ENCODE data around the gene MLF2.

Gene MLF2

DNA sequence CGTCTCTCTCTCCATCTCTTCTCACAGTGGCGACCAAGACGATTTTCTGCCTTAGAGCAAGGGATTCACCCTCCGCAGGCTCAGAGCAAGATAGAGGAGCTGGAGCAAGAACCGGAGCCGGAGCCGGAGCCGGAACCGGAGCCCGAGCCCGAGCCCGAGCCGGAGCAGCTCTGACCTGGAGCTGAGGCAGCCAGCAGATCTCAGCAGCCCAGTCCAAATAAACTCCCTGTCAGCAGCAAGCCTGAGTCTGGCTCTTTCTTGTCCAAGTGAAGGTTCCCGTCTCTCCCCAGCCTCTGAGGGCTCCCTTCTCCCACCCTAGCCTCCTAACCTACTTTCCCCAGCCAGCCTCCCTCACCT lies 25.3 kb upstream of the MLF2 start:
- no peak for DNase-seq

DNA sequence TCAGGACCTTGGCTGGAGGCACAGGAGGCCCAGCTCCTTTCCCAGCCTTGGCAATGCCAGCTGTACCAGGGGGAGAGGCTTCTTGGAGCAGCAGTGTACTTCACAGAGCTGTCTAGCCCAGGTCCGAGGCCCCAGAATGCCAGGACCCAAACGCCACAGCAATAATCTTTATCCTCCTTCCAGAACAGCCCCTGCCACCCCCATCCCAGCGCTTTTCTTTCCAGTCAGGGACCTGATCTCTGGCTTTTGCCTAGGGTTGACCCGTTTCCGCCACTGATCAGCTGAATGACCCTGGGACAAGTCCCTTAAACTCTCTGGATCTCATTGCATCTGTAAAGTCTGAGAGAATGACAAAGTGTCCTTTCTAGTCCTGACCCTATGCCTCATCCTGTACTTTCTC lies 24.4 kb upstream of the MLF2 start:
- no peak for DNase-seq

DNA sequence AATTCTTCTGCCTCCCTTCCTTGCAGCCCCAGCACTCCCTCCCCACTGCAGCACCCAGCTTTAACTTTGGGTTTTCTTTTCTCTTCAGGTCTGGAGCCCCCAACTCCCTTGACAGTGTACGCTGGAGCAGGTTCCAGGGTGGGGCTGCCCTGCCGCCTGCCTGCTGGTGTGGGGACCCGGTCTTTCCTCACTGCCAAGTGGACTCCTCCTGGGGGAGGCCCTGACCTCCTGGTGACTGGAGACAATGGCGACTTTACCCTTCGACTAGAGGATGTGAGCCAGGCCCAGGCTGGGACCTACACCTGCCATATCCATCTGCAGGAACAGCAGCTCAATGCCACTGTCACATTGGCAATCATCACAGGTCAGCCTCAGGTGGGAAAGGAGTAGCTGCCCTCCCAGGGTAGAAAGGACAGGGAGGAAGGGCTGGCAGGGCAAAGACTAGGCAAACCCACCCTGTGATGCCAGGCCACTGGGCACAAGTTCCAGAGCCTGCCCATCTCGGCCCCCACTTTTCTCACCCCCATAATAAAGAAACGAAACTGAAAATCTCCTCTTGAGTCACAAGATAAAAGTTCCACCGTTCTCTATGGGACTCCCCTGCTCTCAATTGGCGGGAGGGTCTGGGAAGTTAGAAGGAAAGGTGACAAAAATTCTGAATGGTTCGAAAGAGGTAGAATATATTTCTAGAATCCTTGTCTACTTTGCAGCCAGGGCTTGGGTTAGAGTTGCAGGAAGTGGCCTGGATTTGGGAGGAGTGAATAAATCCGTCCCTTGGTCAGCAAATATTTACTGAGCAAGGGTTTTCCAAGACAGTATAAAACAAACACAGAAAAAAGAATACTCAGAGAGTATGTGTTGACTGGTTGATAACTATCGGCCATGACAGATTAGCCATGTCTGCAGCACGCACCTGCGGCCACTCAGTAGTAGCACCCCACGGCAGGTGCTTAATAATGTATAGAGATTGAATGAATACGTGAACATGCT lies 22.5 kb upstream of the MLF2 start:
- no peak for DNase-seq

DNA sequence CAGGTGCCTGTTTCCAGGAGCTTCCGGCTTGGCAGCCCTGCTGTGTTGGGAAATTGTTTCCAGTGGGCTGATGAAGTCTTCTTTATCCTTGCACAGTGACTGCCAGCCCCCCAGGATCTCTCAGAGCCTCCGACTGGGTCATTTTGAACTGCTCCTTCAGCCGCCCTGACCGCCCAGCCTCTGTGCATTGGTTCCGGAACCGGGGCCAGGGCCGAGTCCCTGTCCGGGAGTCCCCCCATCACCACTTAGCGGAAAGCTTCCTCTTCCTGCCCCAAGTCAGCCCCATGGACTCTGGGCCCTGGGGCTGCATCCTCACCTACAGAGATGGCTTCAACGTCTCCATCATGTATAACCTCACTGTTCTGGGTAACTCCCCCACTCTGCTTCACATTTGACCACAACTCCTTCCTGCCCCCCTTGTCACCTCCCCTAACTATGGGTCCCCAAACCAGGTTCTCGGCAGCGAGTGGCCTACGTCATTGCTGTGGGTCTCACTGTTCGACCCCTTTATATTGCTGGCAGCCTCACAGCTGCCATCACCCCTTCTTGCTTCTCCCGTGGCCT lies 21.6 kb upstream of the MLF2 start:
- DNase-seq, result no peak

DNA sequence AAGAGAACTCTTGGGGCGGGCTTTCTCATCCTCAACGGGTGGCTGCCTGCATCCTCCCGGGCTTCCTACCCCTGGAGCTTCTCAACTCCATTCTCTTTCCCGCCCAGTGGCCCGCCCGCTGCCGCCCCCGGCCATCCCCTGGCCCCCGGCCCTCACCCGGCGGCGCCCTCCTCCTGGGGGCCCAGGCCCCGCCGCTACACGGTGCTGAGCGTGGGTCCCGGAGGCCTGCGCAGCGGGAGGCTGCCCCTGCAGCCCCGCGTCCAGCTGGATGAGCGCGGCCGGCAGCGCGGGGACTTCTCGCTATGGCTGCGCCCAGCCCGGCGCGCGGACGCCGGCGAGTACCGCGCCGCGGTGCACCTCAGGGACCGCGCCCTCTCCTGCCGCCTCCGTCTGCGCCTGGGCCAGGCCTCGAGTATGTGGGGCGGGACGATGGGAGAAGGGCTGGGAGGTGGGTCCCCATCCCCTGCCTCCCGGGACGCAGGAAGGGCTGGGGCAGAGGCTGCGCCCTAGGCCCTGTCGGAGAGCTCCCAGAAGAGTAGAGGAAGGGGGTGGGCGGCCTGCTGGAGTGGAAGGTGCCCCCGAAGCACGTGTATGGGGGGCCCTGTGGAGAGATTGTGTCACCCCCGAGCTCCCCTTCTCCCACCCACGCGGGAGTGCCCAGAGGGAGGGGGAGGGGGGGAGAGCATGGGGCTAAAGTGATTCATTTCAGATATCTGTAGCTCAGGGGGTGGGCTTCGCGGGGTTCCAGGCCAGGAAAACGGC lies 20.8 kb upstream of the MLF2 start:
- DNase-seq, result no peak

DNA sequence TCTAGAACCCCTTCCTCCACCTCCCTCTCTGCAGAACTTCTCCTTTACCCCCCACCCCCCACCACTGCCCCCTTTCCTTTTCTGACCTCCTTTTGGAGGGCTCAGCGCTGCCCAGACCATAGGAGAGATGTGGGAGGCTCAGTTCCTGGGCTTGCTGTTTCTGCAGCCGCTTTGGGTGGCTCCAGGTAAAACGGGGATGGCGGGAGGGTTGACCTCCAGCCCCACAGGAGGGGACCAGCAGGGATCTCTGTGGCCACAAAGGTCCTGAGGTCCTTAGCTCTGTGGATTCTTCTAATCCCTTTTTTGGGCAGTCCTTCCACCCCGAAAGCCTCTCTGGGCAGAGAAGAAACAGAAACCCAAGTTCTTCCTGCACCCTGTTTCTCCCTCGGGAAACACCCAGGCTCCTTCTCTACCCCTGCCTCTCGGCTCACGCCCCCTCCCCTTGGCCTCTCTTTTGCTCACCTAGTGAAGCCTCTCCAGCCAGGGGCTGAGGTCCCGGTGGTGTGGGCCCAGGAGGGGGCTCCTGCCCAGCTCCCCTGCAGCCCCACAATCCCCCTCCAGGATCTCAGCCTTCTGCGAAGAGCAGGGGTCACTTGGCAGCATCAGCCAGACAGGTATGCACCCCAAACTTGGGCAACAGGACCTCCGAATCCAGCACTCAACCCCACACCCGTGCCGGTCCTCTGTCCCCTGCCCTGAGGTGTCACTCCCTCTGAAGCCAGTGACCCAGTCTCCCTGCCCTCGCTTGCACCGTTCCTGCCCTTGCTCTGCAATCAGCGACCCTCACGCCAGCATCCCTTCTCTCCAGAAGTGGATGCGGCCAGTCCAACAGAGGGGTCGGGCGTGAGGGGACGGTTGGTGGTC lies 20.0 kb upstream of the MLF2 start:
- no peak for DNase-seq

DNA sequence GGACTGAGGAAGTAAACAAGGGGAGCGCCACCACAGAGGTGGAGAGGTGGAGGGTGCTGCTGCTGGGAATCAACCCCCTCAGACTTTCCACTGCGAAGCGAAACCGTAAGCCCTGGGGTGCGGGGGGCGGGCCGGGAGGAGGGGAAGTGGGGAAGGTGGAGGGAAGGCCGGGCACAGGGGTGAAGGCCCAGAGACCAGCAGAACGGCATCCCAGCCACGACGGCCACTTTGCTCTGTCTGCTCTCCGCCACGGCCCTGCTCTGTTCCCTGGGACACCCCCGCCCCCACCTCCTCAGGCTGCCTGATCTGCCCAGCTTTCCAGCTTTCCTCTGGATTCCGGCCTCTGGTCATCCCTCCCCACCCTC lies 19.4 kb upstream of the MLF2 start, which contains the start of gene LAG3:
TSS of gene LAG3 (plus strand) at position 190 of the 365 bp plus-strand sequence. CDS start 333 bp downstream, outside the sequence.
- no peak for DNase-seq

DNA sequence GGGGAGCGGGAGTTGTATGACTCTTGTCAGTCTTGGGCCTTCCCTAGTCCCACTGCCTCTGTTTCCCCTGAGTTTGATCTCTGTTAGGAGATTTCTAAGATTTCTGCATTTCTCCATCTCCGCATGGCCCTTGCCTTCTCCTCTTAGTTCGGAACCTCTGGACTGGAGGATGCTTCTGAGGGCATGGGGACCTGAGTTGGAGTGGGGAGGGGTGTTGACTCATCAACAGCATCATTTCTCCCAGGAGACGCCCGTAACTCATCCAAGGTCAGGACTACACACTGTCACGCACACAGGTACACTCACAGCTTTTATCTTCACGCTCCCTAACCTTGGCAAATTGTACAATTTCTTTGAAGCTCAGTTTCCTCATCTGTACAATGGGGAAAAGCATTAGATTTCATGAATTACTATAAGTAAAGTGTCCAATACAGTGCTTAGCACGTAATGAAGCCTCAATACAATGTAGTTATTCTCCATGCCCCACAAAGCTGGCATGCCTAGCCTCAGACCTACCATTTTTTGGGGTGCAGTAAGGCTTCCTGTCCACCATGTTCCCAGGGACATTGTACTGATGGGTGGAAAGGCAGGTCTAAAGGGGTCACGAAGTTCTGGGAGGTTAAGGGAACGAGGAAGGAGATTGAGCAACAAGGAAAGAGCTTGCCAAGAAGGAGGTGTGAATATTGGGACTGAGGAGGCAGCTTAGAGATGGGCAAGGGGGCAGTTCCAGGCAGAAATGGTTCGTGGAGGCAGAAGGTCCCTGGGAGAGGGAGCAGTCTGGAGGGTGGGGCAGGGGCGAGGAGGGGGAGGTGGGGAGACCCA lies 18.8 kb upstream of the MLF2 start:
- DNase-seq, result no peak

DNA sequence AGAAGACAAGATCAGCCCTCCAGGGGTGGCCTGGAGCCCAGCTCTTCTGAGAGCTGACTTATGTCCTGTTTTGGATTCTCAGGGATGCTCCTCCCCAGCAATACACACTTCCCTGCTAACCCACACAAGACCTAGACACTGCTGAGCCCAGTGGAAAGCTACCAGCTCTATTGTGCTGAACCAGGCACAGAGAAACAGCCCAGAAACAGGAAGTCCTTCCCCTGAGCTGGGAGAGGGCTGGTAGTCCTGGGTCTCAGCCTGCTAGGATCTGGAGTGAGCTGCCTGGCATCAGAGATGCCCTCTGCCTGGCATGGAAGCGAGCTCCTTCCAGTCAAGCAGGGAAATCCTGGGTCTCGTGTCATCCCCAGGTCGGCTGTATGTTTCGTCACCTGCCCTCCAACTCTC lies 18.2 kb upstream of the MLF2 start:
- no peak for DNase-seq

DNA sequence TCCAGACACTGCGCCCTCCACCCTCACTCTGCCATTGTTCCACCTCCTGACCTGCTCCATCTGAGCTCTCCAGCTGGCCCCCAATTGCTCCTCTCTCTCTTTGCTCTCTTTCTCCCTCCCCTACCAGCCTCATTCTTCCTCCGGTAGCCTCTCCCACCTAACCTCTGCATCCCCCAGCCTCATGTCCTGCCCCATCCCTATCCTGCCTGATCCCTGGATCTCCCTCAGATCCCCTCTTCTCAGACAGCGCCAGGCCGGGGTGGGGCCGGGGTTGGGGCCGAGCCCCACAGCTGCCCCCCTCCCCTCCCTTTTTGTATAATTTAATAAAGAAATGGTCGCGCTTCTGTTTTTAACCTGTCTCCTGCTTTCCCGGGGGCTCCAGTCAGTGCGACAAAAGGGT lies 17.7 kb upstream of the MLF2 start:
- no peak for DNase-seq

DNA sequence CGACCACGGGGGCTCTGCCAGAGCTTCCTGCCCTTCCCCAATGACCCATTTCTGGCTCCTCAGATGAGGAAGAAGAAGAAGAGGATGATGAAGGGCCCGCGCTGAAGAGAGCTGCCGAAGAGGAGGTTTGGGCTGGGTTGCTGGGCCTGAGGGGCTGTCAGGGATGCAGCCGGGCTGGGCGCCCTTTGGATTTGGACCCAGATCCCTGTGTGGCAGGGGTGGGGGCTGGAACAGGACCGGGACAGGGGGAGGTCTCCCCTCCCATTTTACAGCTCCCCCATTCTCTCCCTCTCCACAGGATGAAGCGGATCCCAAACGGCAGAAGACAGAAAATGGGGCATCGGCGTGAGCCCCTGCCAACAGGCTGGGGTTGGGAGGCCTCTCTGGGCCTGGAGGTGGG lies 17.2 kb upstream of the MLF2 start:
- DNase-seq, result no peak

DNA sequence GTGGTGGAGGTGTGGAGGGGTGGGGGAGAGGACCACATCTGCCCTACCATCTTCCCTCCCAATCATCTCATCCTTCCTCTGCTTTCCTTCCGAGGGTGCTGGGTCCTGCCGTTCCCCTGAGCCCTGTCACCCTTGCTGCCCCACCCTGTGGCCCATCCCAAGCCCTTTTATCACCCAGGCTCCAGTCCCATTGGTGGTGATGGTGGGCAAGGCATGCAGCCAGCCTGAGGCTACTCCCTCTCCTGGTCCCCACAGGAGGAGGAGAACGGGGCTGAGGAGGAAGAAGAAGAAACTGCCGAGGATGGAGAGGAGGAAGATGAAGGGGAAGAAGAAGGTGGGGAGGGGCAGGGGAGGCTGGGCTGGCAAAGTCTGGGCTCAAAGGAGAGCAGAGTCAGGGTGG lies 16.7 kb upstream of the MLF2 start:
- DNase-seq, result no peak

DNA sequence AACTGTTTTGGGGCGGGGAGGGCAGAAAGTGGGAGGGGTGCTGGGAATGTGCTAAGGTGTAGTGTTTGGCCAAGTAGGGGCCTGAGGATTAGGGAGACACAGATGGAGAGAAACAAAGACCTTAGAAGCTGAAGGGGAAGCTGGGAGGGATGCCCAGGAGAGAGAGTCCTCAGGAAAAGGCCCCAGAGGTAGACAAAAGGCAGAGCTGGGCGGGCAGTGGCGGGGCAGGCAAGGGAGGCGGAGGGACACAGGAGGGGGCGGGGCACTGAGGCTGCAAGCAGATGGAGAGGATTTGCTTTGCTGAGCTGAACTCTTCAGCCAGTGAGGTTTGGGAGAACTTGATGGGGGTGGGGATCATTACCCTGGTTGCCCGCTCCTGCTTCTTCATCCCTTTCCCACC lies 16.0 kb upstream of the MLF2 start:
- DNase-seq, result no peak

DNA sequence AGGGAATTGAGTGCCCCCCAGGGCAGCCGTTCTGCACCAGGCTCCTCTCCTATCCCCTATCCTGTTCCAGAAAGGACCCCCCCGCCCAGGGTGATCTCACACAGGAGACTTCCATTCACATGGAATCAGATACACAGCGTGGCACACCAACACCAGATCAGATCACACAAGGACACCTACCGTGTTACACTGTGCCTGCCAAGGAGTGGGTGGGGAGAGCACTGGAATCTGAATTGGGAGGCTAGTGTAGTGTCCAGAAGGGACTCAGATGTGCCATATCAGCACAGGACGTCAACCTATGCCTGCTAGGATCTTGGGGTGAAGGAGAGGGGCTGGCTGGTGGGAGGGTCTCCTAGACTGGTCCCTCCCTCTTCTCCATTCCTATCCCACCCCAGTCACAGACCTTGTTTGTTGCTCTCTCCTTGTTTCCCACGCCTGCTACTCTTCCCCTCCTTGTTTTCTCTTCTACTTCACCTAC lies 15.5 kb upstream of the MLF2 start:
- DNase-seq, result no peak

DNA sequence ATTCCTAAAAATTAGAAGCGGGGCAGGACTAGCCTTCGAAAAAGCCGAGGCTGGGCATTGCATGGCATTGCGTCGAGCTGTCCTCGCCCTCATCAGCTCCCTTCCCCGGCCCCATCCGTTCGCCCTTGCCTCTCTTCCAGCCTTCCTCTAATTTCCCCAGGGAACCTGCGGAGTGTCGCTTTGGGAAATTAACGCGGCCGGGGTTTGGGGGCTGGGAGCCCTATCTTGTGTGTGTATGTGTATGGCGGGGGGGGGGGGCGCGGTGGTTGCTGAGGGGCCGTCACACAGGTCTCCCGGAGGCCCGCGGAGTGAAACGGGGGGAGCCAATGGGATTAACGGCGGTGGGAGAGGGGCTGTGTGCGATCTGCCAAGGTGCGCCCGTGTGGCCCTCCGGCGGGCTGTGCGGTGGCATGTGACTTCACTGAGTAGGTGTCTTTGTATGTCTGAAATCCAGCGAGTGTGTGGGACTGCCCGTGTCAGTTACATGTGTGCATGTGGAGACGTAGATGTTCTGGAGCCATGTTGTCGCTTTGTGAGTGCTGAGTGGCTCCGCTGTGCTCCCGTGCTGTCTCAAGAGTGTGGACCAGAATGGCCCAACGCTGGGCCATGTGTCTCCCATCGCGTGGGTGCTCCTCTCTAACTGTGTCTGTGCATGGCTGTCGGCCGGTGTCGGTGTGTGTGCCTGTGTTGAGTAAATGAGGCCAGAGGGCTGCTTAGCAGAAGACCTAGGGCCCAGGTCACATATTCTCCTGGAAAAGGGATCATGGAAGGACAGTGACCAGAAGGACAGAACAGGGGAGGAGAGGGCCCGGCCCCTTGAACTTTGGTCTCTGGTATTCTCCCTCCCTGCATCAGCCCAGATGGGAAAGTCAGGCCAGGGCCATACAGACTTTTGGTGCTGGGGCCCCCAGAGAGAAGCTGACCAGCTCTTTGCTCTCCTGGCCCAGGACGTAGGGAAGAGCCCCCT lies 14.7 kb upstream of the MLF2 start:
- no peak for DNase-seq

DNA sequence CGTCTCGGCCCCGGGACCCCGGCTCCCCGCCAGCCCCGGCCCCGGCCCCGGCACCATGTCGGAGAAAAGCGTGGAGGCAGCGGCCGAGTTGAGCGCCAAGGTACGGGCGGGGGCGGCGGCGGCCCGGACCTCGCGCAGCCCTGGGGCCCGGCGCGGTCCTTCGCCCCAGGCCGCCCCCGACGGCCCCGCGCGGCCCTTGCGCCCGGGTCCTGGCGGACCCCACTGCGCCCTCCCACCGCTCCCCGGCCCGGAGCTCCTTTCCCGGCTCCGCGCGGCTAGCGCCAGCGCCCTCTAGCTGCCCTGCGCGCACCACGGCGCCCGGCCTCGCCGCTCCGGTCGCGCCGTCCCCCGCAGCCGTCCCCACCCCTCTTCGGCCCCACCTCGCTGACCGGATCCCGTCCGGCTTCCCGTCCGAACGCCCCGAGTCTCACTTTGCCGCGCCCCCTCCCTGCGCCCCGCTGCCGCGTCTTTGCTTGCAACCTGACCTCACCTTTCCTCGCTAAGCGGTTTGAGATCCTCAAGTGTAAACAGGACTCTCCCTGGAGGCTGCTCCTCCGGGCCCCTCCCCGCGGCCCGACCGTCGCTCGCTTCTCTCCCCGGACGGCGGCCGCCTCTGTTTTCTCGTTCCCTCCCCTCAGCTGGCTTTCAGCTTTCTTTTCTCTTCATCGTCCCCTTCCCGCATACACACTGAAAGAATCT lies 13.9 kb upstream of the MLF2 start:
- DNase-seq, result peak in 1 of 2 donors; percentile 58

DNA sequence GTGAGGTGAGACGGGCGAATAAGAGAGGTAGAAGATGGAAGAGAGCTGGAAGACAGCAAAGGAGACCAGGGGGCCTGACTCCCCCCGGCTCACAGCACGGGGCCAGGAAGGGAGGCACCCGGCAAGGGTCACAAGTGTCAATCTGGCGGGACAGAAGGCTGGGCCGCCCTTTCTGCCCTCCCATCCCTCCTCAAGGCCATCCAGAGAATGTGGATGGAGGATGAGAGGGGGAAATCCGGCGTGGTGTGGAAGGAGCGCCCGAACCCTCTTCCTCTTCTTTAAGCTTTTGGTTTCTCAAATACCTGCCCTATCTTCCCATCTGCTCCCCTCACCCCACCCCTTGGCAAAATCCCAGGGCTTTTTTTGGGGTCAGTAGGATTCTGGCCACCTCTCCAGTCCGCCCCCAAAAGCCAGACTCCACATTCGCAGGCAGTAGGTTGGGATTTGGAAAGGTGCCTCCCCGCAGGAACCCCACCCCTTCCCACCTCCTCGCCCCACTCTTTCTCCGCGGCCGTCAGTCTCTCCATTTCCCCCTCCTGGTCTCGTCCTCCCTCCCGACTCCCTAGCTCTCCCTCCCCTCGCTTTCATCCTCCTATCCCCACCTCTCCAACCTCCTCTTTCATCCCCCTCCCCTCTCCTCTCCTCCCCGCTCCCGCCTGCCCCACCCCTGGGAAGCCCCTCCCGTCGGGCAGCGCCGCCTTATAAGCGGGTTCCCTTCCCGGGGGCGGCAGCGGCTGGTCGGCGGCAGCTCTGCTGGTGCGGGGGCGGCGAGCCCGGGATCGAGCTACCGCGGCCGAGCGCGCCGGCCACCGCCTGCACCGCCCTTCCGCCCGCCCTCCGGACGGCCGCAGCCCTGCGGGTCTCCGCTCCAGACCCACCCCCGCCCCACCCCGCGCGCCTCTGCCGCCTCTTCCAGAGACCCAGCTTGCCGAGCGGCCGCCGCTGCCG lies 13.0 kb upstream of the MLF2 start, which contains the start of gene PTMS:
TSS of gene PTMS (plus strand) at position 730 of the 948 bp plus-strand sequence. CDS start 343 bp downstream, outside the sequence.
- no peak for DNase-seq

DNA sequence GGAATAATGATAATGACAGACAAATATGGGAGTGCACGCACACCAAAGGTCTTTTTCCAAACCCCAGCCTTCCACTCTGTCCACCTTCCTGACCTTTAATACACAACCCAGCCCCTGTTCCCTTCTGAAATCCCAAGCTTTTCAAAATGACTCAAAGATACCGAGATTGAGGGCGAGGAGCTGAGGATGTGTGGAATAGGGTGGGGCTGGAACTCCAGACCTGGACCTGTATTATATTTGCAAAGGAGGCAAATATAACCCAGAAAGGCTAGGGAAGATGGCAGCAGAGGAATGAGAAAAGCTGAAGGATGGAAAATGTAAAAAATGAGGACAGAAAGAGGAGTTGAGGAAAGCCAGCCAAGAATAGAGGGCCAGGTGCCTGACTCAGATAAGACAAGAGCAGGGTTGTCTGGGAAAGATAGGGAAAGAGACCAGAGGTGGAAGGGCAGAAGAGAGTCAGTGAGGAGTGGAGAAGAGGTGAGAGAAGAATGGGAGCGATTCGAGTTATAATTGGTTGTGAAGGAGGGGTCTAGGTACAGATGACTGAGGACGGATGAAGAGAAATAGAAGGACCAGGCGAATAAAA lies 12.2 kb upstream of the MLF2 start:
- DNase-seq, result no peak
